NCI-H2107 treated with DMSO at 0.1 percent for 48 hours (cell line): ENCODE results near the gene GBGT1.
"Not testable (repeated sequence)": the region's sequence is repeated elsewhere in the genome, so short reads cannot be mapped to it uniquely, and the experiment has no call there.

Experiments
- DNase-seq: peaks from one replicate; lab custom pipeline; 2025; ENCODE audit not compliant: unreplicated experiment; lab: John Stamatoyannopoulos, UW

Gene GBGT1

GRCh38 chr9:133163504-133164172 lies at the start of gene GBGT1:
Gene GBGT1 (minus strand): TSS chr9:133163914. CDS start chr9:133162412, 1,502 bp downstream.
- no peak for DNase-seq

GRCh38 chr9:133210609-133211008 lies 46.9 kb upstream of the GBGT1 start:
- DNase-seq: no peak

GRCh38 chr9:133210202-133210532 lies 46.5 kb upstream of the GBGT1 start:
- no peak for DNase-seq

- DNase-seq: not testable (repeated sequence)
These were observed 45.9 kb upstream of the GBGT1 start for GRCh38 chr9:133209327-133210201.

GRCh38 chr9:133208880-133209300 lies 45.2 kb upstream of the GBGT1 start, which contains the start of gene OBP2B:
Gene OBP2B (minus strand): TSS chr9:133209250. CDS start chr9:133209199, 51 bp downstream.
- not testable (repeated sequence) for DNase-seq

GRCh38 chr9:133208171-133208879 lies 44.6 kb upstream of the GBGT1 start:
- DNase-seq: not testable (repeated sequence)

GRCh38 chr9:133207540-133208170 lies 43.9 kb upstream of the GBGT1 start:
- no peak for DNase-seq

- no peak for DNase-seq
These were observed 43.4 kb upstream of the GBGT1 start for GRCh38 chr9:133207021-133207531.

- DNase-seq: no peak
These were observed 42.5 kb upstream of the GBGT1 start for GRCh38 chr9:133205996-133206931.

- DNase-seq: not testable (repeated sequence)
These were observed 41.8 kb upstream of the GBGT1 start for GRCh38 chr9:133205481-133205887.

- DNase-seq: no peak
These were observed 41.3 kb upstream of the GBGT1 start for GRCh38 chr9:133204993-133205336.

- no peak for DNase-seq
These were observed 40.8 kb upstream of the GBGT1 start for GRCh38 chr9:133204335-133204992.

- no peak for DNase-seq
These were observed 39.9 kb upstream of the GBGT1 start for GRCh38 chr9:133203506-133204075.

- DNase-seq: no peak
These were observed 39.2 kb upstream of the GBGT1 start for GRCh38 chr9:133202688-133203453.

- no peak for DNase-seq
These were observed 38.4 kb upstream of the GBGT1 start for GRCh38 chr9:133202145-133202513.

- DNase-seq: no peak
These were observed 37.9 kb upstream of the GBGT1 start for GRCh38 chr9:133201424-133202144.

- DNase-seq: no peak
These were observed 36.9 kb upstream of the GBGT1 start for GRCh38 chr9:133200631-133201030.
